Glomerular visceral epithelial cell (primary cell): Measurements from ENCODE around the gene CKAP2L.
"Not testable (repeated sequence)": the region's sequence is repeated elsewhere in the genome, so short reads cannot be mapped to it uniquely, and the experiment has no call there.

Experiments used
- DNase-seq: peaks from one replicate; pipeline ENCODE4 v3.0.0-alpha.2; 2016; ENCODE audit errors: extremely low spot score

Gene CKAP2L

GRCh38 chr2:112706947-112707346, 57.5 kb downstream of the CKAP2L start:
- not testable (repeated sequence) for DNase-seq

DNA sequence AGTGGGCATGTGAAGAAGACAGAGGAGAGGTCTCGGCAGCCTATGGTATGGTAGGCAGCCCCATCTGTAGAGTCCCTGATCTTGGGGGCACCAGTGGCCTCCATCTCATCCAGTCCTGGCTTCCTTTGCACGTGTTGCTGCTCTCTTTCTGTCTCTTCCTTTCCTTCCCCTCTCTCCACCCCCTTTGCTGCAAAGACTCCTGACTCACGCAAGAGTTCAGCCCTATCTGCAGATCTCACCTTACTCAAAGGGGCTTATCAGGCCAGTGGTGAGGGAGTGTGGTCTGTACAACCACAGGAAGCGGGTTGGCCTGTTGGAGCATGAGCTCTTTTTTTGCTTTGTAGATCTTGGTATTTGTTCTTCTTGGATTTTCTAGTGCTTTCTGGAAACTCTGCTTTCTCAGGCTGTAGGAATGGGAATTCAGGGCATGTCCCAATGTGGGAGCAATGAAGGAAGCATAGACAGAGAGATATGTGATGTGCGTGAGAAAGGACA, 58.2 kb downstream of the CKAP2L start:
- peak; percentile 75 for DNase-seq

- peak; percentile 72 for DNase-seq
Measured at GRCh38 chr2:112705575-112705974, 58.8 kb downstream of the CKAP2L start.

GRCh38 chr2:112703684-112704083, 60.7 kb downstream of the CKAP2L start:
- no peak for DNase-seq

GRCh38 chr2:112701052-112701451, 63.4 kb downstream of the CKAP2L start:
- no peak for DNase-seq

GRCh38 chr2:112699984-112700667, 64.3 kb downstream of the CKAP2L start:
- DNase-seq: no peak

GRCh38 chr2:112698834-112699515, 65.4 kb downstream of the CKAP2L start:
- DNase-seq: no peak

- DNase-seq: no peak
Measured at GRCh38 chr2:112694182-112694581, 70.2 kb downstream of the CKAP2L start.

DNA sequence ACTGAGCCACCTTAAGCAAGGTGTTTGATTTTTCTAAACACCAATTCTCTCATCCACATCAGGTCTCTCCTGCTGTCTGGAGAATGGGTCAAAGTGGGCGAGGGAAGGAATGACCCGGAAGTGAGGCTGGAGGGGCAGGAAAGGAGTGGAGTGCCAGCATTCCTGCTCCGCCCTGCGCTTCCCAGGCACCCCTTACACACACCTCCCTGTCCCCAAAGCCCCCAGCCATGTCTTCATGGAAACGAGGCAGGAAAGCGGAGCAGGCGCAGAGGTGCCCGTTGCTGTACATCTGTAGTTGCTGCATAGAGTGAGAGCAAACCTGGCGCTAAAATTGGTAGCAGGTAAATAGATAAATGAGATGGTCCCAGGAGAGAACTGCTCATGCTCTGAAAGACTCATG, 70.8 kb downstream of the CKAP2L start:
- DNase-seq: no peak

- peak; percentile 18 for DNase-seq
Measured at GRCh38 chr2:112692918-112693317, 71.5 kb downstream of the CKAP2L start.

DNA sequence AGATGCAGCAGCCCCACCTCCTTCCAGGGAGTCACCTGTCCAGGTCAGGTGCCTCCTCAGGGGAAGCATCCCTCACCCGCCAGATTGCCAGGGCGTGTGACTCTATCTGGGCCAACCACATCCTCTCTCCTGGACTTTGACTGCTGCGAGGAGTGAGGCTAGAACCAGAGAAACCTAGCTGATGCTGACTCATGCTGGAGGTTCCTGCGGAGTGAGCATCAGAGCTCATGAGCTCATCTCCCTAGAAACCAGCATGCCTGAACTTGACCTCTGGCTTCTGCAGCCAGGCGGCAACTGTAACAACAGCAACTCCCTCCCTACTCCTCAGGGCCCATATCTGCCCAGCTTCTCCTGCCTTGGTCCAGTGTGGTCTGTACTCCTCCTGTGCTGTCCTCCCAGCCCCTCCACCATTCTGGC, 71.9 kb downstream of the CKAP2L start:
- DNase-seq: peak; percentile 95

- DNase-seq: peak; percentile 9
Measured at GRCh38 chr2:112691881-112692281, 72.5 kb downstream of the CKAP2L start.

DNA sequence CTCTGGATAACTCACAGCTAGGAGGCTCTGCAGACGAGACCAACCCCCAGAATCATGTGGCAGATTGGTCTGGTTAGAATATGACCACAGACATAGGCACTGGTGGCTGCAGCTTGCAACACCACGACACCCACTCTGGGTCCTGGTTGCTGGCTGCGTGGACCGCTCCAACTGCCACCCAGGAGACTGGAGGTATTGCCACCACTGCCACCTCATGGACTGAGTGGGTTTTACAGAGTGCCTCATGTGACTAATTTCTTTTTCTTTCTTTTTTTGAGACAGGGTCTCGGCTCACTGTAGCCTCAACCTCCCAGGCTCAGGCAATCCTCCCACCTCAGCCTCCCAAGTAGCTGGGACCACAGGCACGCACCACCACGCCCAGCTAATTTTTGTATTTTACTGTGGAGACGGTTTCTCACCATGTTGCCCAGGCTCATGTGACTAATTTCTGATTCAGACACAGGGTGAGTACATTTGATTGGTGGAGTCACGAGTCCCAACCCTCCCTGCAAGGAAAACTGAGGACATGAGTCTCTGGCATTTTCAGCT, 73.5 kb downstream of the CKAP2L start:
- DNase-seq: peak; percentile 50

DNA sequence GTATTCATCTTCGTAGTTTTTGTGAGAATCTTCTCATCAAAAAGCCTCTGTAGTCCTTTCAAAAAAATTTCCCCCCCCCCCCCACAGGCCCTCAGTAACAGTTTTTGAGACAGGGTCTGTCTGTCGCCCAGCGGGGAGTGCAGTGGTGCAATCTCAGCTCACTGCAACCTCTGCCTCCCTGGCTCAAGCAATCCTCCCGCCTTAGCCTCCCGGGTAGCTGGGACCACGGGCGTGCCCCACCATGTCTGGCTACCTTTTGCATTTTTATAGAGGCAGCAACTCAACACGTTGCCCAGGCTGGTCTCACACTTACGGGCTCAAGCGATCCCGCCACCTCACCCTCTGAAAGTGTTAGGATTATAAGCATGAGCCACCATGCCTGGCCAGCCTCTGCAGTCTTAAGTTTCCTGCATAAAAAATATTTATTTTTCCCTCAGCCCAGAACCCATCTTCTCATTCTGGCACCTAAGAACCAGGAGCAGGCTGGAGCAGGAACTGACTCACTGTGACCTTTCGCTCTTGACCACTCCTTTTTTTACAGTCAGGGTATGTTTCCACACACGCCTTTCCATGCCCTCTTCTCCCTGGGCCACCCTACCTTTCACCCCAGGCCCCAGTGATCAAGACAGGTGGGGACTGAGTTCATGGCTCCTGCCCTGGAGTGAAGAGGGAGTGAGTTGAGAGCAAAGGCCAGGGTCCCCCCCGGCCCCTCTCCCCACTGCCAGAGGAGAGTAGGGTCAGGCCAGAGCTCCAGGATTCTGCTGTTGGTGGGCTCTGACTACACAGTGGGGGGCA, 76.1 kb downstream of the CKAP2L start:
- no peak for DNase-seq

- DNase-seq: no peak
Measured at GRCh38 chr2:112687522-112687921, 76.9 kb downstream of the CKAP2L start.
